Subcutaneous adipose tissue (tissue), 4 donors: ENCODE results near the gene TIPARP. TPM values are rescaled to one million over a fixed set of nuclear protein-coding genes. Genes with fewer than 3 reads are reported as not detected.

Experiments
- total RNA-seq, 4 donors: library from RNA; depleted of rRNA; stranded (reverse); fragments of >200 nt; gene quantifications; one replicate each; pipeline ENCODE4 v1.1.0, GENCODE V29; 2016
- TF ChIP-seq, protein P1 (sequence below): fragments of 450-650 bp; IDR thresholded peaks from one replicate; pipeline ENCODE4 v1.5.1; 2016; ENCODE audit warnings: low read depth, mild to moderate bottlenecking, control low read depth, antibody characterized with exemption, moderate library complexity

The TIPARP gene
- total RNA-seq, 4 donors from 2014 or later, result 32.2 to 70.1 (median 43.6) TPM

DNA sequence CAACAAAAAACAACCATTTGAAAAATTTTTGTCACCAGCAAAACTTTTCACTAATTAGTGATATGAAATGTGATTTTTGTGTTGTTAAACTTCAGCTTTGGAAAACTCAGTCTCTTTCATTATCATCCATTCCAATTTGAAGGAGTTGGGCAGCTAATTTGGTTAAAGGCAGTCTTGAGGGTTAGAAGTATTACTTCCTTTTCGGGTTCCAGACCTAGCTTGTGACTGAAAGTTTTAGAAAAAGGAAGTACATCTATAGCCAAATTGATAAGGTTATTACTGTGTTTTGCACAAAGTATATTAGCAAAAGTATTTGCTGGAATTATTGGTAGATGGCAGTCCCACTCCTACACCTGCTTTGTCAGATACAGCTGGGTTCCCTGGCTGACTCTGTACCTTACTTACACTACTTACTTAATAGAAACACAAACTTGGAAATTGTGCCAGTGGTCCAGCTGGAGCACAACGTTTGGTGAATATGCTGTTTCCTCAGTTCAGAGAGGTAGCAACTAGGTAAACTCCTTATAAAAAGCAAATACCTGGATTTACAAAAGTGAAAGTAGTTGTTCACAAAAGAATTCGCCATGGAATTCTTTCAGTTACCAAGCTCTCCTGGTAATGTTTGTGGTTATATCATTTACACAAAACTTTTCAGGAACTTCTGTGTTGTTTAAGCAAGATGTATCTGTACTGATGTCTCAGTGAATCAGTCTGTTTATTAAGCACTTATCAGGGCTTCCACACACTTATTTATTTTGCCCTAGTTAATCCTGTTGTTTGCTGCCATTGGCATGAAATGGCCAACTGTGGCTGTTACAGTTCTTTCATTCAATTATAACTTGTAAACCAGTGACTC is 31.6 kb downstream of the TIPARP start:
- TF ChIP-seq, protein P1, sequence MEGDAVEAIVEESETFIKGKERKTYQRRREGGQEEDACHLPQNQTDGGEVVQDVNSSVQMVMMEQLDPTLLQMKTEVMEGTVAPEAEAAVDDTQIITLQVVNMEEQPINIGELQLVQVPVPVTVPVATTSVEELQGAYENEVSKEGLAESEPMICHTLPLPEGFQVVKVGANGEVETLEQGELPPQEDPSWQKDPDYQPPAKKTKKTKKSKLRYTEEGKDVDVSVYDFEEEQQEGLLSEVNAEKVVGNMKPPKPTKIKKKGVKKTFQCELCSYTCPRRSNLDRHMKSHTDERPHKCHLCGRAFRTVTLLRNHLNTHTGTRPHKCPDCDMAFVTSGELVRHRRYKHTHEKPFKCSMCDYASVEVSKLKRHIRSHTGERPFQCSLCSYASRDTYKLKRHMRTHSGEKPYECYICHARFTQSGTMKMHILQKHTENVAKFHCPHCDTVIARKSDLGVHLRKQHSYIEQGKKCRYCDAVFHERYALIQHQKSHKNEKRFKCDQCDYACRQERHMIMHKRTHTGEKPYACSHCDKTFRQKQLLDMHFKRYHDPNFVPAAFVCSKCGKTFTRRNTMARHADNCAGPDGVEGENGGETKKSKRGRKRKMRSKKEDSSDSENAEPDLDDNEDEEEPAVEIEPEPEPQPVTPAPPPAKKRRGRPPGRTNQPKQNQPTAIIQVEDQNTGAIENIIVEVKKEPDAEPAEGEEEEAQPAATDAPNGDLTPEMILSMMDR, result no peak

DNA sequence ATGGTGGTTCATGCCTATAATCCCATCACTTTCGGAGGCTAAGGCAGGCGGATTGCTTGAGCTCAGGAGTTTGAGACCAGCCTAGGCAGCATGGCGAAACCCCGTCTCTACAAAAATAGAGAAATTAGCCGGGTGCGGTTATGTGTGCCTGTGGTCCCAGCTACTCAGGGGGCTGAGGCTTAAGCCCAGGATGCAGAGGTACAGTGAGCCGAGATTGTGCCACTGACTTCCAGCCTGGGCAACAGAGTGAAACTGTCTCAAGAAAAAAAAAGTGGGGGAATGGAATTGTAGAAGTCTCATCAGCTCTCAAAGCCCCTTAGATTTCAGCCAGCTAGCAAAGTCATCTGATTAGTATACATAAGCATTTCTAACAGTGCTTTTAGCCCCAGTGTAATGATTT is 33.2 kb downstream of the TIPARP start:
- TF ChIP-seq, protein P1, result no peak

DNA sequence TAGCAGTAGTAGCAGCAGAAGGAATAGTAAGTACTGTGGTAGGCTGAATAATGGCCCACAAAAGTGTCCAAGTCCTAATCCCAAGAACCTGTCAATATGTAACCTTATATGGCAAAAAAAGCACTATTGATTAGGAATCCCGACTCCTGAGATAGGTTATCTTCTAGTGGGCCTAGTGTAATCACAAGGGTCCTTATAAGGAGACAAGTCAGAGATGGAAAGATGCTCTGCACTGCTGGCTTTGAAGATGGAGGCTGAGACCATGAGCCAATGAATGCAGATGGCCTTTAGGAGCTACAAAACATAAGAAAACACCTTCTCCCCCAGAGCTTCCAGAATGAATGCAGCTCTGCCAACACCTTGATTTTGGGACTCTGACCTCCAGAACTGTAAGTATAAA is 36.0 kb downstream of the TIPARP start:
- TF ChIP-seq, protein P1, result no peak

DNA sequence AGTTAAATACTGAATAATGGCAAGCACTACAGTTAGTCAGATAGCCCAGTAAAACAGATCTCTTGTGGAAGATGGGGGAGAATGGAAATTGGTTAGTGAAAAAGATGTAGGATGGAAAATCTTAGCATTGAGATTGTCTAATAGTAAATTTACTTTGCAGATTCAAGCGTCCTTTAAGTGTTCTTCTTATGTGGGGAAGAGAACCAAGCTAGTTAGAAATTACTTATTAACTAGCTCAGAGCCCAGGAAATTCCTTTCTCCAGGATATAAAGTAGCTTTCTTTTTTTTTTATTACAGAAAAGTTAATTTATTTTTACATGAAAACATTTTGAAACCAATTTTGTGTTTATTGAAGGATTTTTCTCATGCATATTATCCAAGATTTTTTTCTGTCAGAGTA is 36.7 kb downstream of the TIPARP start:
- TF ChIP-seq, protein P1, result no peak

DNA sequence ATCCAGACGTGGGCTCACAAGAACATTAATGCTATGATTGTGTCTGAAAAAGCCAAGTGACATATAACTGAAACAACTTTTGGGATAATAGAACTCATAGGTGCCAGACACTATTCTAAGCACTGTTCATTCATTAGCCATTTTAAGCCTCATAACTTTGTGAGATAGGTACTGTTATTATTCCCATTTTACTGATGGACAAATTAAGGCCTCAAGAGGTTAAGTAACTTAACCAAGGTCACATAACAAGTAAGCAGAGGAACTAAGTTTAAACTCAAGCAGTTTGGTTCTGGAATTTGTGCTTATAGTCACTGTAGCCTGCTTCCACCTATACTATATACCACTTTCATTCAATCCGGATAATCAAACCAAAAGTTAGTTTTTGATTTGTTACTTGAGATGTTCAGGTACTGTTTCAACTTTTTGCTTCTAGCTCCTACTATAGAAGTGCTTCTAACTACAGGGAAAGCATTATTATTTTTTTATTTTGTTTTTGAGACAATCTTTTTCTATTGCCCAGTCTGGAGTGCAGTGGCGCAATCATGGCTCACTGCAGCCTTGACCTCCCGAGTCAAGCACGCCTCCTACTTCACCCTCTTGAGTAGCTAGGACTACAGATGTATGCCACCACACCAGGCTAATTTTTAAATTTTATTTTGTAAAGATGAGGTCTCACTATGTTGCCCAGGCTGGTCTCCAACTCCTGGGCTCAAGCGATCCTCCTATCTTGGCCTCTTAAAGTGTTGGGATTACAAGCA is 41.9 kb downstream of the TIPARP start:
- TF ChIP-seq, protein P1, result no peak

DNA sequence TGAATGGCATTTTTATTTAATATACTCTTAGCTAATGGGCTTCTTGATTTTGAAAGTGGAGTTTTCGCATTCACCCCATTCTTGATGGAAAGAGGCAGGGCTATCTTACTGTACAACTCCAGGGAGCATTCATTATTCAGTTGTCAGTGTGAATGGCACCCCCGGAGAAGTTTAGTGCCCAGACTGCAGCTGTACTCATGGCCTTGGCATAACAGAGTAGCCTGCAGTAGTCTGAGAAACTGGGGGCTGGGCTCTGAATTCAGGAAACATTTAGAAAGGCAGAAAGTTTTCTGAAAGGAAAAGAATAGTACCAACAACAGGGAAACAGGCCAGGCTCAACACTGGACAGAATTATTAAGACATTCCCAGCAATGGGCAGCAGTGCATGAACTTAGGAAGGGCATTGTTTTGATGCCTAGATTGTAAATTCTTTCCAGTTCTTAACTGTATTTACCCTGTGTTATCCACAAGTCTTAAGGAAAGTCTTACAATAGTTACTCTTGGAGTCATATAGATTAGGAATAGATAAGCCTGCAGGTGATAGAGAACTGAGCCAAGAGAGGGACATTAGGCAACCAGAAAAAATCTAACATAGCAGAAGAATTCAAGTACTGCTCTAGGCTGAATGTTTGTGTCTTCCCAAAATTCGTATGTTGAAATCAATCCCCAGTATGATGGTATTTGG is 44.4 kb downstream of the TIPARP start:
- TF ChIP-seq, protein P1, result no peak

DNA sequence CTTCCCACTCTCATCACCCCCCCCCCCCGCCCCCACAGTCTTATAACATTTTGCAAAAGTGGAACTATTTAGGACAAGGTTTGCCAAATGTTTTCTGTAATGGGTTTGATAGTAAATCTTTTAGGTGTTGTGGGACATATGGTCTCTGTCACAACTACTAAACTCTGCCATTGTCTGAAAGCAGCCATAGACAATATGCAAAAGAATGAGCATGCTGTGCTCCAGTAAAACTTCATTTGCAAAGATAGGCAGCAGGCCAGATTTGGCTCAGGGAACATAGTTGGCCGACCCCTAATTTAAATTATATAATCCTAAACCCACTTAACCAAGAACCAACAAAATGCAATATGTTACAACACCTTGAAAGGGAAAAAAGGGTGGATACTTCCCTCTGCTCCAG is 46.4 kb downstream of the TIPARP start:
- TF ChIP-seq, protein P1, result no peak
